Activated CD8-positive, alpha-beta memory T cell treated with anti-CD3 and anti-CD28 coated beads for 24 hours (primary cell): ENCODE data around the gene HNMT.
"Not testable (repeated sequence)": the region's sequence is repeated elsewhere in the genome, so short reads cannot be mapped to it uniquely, and the experiment has no call there.

ENCODE experiments used
- DNase-seq: peaks from one replicate; pipeline ENCODE4 v3.0.0-alpha.2; 2020

HNMT gene

DNA sequence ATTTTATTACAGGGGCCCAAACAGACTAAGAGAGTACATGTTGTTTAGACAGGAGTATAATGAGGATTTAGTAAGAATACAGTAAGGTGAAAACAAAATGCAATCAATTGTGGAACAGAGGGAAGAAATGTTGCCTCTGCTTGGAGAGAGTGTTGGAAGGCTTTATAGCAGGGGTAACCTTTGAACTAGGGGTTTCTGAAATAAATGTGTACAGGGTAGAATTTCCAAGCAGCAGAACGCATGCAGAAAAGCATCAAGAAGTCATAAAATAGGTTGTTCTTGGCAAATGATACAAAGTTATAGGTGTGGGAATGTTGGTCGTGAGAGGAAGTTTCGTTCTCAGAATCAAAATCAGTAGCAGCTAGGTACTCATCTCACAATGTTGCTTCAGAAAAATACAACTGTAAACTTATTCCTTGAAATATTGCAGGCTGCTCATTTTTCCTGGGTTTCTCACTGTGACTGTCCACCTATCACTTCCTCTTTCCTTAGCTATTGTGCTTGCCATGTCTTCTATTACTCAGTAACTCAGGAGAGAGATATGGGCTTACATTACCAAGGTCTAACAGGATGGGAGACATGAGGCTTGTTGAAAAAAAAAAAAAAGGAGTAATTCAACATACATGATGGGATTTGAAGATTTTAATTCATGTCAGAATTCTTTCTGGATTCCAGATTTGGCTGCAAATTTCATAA, 17.1 kb upstream of the HNMT start:
- DNase-seq, result no peak

DNA sequence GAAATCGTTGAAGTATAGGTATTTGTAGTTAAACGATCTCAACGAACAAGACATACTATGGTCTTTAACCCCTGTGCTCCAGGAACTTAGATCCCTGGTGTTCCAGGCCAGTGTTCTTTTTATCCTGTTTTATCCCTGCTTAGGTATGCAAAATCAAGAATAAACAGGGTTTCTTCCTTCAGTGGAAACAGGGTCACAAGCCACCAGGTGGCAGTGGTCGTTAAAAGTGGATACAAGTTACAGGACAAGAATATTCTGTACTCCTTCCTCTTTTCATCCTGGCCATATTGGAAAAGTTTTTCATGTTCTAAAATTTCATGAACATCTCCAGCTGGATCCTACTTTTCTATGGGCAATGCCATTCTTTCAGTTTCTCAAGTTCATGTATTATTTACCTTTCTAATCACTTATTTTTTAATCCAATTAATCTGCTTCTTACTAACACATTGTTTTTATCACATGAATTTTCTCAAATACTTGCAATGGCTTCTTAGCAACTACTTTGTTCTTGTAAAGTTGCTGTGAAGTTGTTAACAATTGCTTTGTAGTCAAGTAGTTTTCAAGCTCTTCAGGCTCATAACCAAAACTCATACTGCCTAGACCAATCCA, 16.4 kb upstream of the HNMT start:
- DNase-seq, result no peak

DNA sequence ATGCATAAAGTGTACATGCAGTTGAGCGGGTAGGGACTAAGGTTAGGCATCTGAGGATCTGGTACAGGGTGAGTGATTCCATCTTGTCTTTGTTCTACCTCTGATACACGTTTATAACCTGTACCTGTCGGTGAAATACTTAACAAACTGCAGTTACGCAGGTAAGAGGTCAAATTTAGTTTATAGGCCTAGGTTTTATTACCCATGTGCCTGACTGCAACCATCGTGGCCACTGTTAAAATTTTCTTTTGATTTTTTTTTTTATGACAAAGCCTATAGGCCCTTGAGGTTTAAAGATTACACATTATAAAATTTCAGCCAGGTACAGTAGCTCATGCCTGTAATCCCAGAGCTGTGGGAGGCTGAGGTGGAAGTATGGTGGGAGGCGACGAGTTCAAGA, 15.4 kb upstream of the HNMT start:
- DNase-seq, result no peak

DNA sequence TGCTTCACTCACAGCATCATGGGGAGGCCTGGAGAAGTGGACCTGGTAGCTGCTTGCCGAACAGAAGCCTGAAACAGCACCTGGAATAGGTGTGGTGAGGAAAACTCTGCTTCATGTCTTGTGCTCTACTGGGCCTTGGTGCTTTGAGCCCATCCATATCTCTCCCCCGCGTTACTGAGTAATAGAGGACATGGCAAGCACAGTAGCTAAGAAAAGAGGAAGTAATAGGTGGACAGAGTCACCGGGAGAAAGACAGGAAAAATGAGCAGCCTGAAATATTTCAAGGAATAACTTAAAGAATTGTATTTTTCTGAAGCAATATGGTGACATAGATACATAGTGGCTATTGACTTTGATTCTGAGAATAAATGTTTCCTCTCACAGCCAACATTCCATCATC, 14.0 kb upstream of the HNMT start:
- no peak for DNase-seq

DNA sequence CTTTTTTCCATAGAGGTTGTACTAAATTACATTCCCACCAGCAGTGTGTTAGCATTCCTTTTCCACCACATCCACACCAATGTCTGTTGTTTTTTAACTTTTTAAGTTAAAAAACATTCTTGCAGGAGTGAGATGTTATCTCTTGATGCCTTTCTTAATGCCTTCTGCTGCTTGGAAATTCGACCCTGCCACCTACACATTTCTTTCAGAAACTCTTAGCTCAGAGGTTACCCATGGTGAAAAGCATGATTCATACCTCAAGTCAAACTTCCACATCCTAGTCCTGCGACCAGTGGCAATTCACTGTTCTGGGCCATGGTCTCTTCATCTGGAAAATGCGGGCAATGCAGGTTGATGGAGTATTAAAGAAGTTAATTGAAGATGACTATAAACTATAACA, 12.7 kb upstream of the HNMT start:
- DNase-seq, result no peak

DNA sequence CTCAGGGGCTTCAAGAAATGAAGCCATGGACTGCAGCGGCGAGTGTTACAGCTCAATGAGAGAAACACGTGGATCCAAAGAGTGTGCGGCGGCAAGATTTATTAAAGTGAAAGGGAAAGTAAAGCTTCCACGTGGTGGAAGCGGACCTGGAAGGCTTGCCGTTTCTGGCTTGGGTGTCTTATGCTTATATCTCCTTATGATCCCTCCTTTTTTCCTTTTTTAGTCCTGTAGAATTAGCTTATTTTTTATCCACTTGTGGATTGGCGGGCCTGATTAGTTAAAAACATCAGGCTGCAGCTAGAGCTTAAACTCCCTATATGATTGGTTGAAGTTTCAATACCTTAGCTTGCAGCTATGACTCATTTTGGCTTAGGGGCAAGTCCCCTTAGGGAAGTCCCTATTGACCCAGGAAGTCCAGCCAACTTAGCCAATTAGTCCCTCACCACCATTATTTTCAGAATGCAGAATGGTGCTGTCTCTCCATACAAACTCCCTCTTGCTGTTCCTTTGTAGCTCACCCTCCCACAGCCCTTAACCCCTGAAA, 11.6 kb upstream of the HNMT start:
- no peak for DNase-seq

DNA sequence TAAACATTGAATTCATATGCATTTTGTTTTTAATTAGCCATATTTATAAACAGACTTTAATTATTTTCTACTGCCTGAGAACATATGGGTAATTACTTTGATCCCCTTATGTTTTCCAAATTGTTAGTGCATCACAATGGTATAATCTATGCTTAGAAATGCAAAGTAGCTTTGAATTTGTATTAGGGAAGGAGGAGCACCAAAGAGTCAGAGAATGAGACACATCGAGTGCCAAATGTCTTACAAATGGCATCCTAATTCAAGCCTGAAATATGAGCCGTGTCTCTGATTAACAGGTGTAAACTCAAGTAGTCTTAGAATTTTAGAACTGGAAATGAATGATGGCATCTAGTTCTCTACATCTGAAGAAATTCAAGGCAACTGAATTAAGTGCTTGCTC, 8.7 kb upstream of the HNMT start:
- DNase-seq, result no peak

DNA sequence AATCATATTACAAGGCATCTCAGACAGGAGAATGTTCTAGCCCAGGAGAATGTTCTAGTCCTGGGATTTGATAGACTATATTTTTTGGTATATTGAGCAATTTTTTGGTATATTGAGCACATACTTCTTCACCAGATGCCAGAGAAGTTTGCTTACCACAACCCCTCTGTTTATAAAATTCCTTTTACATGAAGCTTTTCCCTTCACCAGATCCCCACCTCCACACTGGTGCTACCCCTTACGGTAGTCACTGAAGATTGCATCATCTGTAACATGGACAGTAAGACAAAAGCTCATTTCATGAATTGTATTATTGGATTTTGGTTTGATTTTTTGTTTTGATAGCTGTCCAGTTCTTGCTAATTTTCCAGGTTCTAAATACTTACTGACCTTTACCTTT, 7.2 kb upstream of the HNMT start:
- DNase-seq, result no peak

DNA sequence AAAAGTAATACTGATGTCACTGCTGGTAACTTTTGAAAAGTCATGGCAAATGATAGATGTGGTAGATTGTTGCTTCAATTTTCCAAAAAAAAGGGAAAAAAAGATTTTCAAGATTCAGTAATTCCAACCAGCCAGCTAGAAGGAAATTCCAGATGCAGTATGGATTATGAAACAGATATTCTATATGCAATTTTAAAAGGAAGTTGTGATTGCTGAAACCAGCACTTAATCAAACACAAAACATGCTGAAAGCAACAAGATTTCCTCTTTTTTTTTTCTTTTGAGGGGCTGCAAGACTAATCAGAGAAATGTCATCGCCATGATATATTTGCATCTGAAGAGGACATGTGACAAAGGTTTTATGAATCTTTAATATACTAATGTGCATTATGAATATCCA, 5.1 kb upstream of the HNMT start:
- DNase-seq, result no peak

DNA sequence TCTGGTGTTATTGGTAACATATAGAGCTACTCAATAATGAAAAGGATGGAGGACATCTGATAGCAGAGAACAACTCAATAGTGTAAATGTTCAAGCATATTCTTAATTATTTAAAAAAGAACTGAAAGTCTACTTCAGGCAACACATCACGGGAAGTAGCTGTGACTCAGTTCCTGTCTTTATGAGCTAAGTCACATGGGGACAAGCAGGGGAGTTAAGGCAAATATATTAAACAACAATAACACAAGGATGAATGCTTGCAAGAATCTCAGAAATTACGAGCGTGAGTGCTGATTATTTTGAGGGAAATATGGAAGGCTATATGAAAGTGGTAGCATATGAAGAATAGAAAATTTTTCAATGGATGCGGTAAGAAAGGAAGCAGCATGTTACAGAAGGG, 4.0 kb upstream of the HNMT start:
- no peak for DNase-seq

DNA sequence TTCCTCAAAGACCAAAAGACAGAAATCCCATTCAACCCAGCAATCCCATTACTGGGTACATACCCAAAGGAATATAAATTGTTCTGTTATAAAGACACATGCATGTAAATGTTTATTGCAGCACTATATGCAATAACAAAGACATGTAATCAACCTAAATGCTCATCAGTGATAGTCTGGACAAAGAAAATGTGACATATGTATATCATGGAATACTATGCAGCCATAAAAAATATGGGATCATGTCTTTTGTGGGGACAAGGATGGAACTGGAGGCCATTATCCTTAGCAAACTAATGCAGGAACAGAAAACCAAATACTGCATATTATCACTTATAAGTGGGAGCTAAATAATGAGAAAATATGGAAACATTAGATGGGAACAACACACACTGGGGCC, 2.7 kb upstream of the HNMT start:
- no peak for DNase-seq

DNA sequence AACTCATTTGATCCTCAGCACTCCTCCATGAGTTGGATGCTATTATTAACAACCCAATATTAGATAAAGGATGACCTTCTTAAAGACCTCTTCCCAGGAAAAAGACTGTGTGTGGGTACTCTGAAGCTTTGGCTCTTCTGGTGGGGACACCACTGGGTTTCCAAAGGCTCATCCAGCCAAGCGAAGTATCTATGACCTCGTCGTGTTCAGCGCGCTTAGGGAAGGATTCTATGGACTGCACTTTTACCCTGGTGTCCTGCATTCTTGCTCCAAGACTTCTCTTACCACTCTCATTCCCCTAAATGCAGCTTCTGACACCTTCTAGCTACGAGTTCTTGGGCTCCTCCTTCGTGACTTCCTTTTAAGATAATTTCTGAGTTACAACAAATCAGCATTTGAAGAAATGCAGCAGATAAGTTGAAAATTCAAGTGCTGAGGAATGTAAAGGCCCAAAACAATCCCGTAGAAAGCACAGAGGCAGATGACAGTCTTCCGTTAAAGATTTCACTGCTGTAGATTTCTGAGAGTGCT, 673 bp upstream of the HNMT start:
- no peak for DNase-seq

DNA sequence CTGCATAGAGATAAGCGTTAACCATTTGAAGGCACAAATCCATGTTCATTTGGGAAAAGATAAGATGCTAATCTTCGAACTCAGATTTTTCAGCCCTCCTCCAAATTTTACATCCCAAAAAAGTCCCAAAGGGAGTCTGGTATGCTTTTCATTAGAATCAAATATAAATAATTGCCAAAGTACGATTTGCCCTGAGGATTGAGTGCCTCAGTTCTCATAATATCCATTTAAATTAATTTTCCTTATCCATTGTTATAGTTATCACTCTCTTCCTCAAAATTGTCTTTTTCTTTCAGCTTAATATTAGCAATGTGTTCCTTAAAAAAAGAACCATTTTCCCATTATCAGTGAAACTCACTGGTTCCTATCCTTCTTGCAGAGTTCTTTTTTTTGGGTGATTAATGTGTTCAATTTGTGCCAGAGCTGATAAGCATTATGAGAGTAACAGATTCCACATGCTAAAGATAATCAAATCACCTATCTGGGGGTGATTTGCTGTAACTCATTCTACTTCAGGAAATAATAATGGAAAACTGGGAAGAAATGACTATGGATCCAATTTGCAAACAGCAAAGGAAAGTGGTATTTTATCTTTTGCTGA, 686 bp downstream of the HNMT start:
- DNase-seq, result no peak

DNA sequence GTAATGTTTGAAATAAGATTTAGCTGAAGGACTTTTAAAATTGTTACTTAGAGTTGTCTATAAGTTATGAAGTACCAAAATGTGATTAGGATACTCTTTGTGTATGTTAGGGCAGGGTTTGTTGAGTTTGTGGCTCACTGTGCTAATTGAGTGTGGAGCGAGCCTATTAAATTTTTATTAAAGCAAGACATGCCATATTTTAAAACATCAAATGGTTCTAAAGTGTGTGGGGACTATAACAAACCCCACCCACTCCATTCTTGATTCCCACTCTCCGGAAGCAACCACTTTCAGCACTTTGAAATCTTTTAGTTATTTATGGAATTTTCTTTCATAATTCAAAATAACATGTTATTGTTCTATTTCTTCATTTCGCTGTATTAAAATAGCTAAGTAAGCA, 1.8 kb downstream of the HNMT start:
- no peak for DNase-seq

DNA sequence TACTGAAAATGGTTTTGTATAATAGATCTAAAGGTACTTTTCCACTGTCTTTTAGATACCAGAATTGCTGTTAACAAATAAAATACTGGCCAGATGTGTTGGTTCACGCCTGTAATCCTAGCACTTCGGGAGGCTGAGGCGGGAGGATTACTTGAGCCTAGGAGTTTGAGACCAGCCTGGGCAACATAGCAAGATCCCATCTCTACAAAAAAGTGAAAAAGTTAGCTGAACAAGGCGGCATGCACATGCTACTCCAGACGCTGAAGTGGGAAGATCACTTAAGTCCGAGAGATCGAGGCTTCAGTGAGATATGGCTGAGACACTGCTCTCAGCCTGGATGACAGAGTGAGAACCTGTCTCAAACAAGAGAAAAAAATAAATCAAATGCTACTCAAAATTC, 2.8 kb downstream of the HNMT start:
- no peak for DNase-seq

DNA sequence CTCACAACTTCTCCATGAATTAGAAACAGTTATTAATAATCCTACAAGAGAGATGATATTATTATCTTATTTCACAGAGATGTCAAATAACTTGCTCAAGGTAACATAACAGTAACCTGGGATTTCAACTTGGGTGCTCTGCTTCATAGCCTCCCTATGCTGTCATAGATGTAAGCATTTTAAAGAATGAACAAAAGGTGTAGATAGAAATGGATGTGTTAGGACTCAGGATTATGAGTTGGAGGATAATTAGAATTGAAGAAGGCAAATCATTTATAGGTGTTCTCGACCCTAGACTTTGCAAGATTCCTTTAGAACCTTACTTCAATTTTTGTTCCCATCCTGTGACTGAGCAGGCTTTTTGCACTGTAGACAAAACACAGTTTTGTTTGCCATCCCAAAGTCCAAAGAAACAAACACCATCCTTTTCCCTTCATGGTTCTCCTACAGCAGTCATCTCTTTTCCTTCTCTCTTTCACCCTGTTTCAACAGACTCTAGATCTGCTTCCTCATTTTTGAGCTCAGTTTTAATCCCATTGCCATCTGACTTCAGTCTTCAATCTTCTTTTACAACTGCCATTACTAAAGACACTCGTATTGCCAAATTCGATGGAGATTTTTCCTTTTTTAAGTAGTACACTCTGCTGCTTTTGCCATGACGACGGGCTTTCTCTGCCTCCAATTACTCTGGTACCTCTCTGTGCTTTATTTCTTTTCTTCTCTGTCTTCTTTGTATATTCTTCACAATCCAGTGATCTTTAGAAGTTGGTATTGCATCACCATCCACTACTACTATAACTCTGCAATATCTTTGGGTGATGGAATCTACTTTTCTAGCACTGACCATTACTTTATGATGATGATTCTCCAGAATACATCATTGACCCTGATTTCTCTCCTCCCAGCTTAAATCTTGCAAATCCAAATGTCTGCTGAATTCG, 4.5 kb downstream of the HNMT start:
- no peak for DNase-seq

DNA sequence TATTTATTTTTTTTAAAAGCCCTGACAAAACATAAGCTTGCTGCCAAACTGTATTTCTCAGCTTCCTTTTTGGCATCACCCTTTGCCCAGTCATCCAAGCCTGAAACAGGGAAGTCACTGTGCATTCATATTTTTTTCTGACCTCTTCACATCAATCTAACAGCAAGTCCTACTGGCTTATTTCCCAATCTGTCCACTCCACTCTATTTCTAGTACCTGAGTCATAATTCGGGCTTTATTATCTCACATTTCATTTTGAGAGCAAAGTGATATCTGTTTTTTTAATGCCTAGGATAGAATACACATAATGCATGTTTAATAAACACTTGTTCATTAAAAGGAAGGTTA, 5.1 kb downstream of the HNMT start:
- no peak for DNase-seq

DNA sequence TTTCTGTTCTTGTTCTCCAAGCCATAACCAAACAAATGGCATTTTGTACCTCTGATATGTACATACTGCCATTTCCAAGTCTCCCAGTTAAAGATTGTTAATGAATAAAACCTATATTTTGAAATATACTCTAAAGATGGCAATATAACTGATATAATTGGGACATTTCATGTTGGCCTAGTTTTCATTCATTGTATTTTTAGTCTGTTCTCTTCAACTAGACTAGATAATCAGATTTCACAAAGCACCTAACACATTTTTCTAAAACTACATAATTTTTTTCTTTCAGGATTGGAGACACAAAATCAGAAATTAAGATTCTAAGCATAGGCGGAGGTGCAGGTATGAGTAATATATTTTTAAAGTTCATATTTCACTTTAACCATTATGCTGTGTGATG, 5.6 kb downstream of the HNMT start:
- DNase-seq, result no peak

DNA sequence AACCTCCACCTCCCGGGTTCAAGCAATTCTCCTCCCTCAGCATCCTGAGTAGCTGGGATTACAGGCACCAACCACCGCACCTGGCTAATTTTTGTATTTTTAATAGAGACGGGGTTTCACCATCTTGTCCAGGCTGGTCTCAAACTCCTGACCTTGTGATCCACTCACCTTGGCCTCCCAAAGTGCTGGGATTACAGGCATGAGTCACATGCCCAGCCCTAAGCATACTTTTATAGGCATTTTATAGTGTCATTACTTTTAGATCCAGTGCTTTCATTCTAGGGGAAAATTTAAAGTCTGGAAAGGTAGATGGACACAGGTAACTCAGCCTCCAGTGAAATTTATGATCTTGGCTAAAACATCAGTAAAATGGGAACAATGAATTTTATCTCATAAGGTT, 7.0 kb downstream of the HNMT start:
- not testable (repeated sequence) for DNase-seq

DNA sequence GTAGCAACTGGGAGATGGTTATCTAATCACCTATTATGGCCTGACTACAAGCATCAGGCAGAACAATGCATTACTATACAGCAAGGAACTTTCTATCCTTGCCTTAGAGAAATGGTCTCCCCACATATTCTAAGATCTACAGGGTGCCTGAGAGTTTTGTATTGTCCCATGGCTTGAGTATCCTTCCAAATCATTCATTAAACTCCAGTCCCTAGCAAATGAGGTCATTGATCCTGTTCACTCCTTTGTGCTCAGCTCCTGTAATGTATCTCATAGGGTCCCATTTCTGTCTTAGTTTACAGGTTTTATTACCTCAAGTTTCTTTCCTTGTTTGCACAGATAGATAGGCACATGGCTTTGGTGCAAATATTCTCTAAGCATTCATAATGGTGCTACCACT, 9.0 kb downstream of the HNMT start:
- DNase-seq, result no peak

DNA sequence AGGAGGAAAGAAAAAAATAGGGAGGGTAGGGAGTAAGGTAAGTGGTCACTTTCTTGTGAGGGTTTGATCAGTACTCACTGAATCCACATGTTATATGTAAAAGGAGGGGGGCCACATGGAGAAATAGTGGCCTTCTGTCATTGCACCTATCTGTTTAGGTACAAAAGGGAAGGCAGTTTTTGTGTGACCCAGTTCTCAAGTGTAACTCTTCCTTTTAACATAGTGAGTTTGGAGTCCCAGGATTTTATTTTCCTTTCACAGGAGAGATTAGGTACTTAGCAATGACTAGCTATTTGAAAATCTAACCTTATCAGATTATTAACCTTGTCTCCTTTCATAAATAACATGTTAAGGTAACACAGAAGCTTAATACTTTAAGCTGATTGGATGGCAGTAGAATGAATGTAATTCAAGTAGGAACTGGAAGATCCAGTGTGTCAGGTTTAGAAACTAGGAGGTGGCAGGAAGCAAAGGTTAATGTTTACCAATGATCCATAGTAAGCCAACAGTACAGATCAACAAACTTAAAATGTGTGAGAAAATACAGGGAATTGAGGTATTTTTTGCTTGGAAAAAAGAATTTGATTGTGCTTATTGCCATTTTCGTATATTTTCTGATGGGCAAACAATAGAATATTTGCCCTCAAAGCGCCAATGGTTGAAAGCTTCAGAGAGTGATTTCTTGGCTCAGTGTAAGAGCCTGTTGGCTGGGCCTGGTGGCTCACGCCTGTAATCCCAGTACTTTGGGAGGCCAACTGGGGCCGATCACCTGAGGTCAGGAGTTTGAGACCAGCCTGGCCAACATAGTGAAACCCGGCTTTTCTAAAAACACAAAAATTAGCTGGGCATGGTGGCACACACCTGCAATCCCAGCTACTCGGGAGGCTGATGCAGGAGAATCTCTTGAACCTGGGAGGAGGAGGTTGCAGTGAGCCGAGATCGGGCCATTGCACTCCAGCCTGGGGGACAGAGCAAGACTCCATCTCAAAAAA, 11.3 kb downstream of the HNMT start:
- DNase-seq, result no peak

DNA sequence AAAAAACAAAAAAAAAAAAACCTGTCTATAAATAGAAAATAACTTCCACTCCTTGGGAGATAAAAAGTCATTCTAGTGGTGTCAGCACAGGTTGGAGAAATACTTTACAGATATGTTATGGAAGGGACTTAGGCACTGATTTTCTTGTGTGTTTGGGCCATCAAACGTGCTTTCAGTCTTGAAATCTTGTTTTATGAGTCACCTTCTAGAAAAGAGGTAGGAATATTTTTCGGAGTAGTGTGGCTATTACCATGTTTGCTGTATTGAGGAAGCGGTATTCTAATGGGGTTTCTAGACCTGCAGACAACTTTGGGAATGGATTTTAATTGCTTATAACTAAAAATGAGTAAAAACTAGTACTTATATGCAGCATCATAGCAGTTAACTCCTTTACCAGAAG, 12.0 kb downstream of the HNMT start:
- DNase-seq, result no peak
